GM19397 (cell line): ENCODE measurements around the gene ESR1.
"Not testable (repeated sequence)": the region's sequence is repeated elsewhere in the genome, so short reads cannot be mapped to it uniquely, and the experiment has no call there.

Source experiments
- ATAC-seq: cut with Tn5 transposase; IDR thresholded peaks from one replicate; pipeline ENCODE4 v1.9.1; 2021; ENCODE audit warnings: mild to moderate bottlenecking, moderate library complexity; ENCODE audit not compliant: unreplicated experiment

ESR1 gene

DNA sequence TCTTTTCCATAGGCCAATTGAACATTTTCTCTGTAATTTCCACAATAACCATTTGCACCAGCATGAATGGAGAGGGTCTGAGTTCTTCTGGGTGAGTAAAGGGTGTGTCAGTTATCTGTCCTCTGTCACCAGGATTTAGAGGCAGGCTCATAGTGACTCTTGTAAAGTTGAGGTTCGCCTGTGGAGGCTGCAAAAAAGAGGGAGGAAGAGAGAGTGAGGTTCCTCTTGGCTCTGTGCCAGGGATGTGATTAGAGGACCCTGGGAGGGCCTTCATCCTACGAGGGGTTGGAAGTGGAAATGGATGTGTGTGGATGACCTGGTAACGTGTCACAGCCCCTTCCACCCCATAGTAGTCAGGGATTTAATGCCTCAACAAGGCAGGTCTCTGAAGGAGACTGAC lies 242.0 kb downstream of the ESR1 start:
- no peak for ATAC-seq

DNA sequence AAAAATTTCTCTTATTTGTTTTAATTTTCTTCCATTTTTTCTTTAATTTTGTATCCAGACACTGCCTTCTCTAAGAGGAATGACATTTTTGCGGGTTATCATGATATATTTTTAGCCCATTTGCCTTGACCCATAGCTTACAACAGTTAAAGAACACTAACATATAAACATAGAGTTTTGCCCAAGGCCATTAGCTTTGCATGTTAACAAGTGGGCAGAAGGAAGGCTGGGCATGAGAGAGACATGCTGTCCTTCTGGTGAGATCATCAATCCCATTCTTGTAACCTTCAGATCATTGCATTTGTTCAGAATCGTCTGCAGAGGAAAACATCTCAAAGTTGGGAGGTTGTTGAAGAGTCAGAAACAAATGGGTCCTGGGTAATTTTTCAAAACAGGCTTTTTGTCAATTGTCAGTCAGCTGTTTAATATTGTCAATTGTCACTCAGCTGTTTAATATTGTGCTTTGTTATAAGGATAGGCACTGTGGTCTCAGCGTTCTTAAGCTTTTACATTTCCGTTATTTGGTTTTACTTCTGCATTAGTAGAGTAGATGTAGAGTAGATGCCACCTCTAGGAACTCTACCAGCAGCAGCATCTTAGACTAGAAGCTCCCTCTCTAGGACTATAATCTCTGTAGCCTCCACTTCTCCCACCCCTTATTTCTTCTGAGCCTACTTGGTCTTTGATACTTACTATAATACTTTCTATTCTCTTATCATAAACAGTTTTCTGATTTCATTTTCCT lies 243.1 kb downstream of the ESR1 start:
- ATAC-seq, result no peak

DNA sequence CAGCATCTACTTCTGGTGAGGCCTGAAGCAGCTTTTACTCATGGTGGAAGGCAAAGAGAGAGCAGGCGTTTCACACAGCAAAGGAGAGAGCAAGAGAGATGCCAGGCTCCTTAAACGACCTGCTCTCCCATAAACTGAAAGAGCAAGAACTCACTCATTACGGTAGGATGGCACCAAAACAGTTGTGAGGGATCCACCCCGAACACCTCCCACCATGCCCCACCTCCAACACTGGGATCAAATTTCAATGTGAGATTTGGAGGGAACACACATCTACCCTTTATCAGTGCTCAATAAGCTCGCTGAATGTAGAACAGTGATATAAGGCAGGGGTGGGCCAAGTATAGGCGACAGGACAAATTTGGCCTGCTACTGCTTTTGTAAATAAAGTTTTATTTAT lies 244.6 kb downstream of the ESR1 start:
- no peak for ATAC-seq

DNA sequence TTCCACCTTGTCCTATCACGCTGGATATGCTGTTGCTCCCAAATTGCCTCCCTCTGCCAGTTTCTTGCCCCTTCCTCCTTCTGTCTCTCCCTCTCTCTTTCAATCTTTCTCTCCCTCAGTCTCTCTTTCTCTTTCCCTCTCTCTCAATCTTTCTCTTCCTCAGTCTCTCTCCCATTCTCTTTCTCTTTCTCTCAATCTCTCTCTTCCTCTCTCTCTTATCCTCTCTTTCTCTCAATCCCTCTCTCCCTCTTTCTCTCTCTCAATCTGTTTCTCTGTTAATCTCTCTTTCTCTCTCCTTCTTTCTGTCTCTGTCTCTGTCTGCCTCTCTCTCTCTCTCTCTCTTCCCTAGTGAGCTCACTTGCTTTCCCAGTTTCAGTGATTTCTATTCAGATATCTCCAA lies 245.8 kb downstream of the ESR1 start:
- ATAC-seq, result no peak

DNA sequence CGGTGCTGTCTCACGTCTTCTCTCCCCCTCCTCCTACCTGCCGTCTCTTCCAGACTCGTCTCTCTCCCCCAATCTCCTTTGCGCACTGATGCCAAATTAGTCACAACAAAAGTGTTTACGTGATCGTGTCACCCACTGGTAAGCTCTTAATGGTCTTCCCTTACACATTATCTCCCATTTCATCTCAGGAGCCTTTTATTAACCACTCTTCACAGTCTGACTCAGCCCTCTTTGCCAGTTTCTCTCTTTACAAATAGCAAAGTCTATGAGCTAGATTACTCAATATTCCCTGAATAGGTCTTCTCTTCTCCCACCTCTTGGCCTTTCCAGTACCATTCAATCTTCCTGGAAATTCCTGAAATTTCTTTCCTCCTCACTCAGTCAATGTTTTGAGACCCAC lies 247.0 kb downstream of the ESR1 start:
- ATAC-seq, result no peak

DNA sequence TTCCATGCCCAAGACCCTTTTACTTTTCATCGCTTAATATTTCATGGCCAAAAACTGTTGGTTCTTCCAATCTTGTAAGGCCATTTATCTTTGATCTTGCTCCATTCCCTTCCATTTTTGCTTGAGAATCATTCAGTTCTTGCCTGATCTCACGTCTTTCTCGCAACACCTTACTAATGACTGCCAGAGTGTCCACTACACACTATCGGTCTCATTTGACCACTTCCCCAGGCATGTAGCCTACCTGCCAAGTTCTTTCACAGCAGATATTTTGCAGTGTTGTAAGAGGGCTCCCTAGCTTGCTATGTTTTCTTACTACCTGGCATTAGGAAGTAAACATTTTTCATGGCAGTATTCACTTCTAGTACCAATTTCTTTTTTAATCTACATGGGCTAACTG lies 248.0 kb downstream of the ESR1 start:
- no peak for ATAC-seq

DNA sequence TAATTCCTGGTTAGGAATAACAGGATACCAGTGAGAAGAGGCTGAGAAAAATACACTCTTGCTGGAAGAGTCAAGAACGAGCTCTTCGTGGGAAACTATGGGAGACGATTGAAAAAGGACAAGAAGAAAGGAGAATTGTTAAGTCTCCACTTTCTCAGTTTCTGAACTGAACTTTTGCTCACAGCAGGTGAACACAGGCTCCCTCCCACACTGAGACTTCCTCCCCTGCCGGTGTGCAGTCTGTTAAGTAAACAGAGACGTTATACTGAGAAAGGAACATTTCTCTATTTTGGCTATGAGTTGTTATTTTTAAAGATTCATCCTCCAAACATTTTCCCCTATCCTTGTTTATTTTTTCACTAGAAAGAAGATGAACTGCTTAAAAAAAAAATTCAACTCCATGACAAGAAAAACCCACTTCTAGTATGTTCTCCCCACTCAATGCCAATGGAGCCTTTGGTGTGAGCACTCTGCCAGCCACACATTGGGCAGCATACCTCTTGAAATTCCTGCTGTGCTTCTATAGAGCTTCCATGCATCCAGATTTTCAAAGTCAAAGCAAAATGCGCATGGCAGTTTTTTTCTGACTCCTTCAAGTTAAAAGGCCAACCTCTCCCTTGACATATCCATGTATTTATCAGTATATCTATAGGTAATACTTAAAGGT lies 250.5 kb downstream of the ESR1 start:
- ATAC-seq, result no peak

DNA sequence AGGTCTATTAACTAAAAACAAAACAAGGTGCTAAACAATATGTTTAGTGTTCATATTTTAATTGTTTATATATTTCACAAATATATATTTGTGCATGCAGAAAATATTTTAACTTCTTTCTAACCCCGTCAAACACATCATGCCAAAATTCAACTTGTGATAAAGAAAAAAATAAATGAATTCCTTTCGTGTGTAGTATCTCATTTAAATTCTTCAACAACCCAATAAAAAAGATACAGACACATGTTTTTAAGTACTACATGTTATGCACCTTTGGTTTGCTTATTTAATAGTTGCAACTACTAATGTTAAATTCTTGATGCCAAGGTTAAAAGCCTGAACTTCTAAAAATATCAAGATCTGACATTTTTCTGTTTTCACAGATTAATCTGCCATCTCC lies 252.4 kb downstream of the ESR1 start:
- no peak for ATAC-seq

DNA sequence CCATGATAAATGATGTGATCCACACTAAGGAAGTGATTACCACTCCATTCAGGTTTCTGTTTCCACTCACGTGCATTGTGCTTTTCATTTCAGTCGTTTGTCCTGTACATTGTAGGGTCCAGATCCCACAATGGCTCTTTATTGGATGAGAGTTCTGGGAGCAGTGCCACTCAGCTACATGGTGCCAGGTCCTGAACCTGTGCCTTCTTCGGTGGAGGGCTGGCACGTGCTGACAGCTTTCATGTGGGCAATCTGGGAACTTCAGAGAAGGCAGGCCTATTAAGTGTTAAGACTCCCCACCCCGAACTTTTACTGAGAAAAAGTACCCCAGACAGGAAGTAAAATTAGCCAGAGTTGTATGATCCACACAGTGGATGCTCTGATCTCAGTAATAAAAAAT lies 255.0 kb downstream of the ESR1 start:
- ATAC-seq, result no peak

DNA sequence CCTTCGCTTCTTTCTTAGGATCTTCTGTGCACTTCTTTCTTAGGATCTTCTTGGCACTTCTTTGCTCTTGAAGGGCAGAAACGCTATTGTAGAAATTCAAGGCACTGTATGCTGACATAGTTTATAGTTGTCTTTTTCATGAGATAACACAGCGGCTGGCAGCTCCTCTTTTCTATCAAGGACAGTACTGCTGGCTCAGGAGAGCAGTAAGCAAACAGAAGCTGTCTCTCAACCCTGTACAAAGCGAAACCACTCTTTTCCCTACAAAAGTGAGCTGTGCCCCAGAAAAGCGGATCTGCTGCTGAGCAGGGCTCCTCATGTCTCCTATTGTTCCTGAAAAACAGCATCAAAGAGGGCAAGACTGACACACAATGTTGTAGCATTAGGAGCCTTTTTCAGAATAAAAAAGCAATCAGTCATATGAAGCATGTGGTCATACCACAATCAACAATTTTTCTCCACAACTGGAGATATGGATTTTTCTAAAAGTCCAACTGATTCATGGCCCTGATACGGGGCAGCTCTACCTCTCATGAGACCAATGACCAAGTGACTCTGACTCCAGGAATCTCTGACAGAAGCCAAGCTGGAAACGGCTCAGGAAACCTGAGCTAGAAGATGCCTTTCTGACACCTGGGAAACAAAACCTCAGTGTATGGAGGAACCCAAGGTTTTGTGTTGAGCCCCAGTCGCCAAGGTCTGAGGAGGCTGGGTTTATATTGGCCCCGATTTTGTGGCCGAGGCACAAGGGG lies 255.9 kb downstream of the ESR1 start:
- ATAC-seq, result no peak

DNA sequence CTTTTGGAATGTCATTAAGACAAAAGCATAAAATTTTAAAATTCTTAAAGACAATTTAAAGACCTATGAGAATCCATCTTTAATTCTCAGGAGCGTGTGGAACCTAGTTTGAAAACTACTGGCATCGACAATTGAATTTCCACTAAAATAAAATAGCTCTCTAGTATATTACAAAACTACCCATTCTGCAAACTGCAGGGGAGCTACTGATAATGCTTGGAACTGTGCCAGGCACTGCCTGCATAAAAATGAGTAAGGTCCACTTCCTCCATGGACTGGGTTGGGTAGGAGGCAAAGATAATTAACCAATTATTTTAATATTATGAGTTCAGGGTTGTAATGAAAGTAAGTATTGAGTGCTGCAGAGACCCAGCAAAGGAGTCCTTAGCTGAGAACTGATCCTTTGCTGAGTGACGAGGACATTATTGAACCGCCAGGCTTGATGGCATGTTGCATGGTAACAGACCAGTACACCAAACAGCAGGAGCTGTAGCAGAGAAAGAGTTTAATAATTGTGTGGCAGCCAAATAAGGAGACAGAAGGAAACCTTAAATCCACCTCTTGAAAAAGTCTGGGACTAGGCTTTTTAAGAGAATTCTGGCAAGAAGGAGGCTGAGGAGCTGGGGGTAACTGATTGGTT lies 261.3 kb downstream of the ESR1 start:
- ATAC-seq, result no peak

DNA sequence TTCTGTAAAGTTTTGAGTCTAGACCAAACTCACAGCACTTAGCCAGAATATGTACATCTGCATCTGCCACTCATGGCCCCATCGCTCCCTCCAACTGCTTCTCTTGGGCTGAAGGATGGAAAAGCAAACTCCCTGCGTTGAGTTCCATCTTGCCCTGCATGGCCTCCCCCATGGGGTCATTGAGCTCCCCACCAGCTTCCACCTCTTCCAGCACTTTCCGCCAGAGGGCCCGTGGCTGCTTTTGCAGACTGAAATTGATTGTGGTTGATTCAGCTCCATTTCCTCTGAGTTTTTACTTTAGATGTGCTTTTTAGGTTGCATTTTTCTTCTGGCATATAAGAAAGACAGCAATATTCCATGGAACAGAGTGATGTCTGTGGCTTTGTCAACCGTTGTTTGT lies 263.1 kb downstream of the ESR1 start:
- no peak for ATAC-seq

DNA sequence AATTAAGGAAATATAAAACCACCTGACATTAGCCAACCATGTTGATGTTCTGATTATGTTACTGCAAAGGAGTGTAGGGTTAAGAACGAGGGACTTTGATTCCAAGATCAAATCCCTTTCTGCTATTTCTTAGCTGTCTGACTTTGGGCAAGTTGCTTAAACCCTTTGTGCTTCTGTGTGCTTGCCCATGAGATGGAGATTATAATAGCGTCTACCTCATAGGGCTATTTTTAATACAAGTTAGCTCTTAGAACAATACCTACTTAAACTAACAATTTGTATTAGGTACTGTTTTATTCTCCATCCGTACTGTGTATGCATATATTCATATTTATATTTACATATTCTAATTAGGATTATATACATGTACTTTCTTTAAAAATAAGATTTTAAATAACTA lies 263.8 kb downstream of the ESR1 start:
- ATAC-seq, result no peak

DNA sequence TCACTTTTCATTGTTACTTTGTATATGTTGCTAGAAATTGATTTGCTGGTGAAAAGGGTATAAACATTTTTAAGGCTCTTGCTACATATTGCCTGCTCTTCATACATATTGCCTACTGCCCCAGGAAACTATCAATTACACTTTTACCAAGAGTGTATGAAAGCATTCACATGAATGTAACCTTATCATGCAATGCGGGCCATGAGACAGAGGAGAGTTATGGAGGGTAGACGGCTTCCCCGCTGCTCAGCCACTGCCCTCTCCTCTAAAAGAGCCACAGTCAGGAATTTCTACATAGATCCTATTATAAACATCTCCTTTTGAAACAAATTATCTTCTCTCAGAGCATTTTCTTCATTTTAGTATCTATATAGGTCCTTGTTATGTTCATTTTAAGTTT lies 264.4 kb downstream of the ESR1 start:
- no peak for ATAC-seq

DNA sequence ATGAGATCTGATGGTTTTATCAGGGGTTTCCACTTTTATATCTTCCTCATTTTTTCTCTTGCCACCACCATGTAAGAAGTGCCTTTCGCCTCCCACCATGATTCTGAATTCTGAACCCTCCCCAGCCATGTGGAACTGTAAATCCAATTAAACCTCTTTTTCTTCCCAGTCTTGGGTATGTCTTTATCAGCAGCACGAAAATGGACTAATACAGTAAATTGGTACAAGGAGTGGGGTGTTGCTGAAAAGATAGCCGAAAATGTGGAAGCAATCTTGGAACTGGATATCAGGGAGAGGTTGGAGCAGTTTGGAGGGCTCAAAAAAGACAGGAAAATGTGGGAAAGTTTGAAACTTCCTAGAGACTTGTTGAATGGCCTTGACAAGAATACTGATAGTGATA lies 268.8 kb downstream of the ESR1 start:
- not testable (repeated sequence) for ATAC-seq

DNA sequence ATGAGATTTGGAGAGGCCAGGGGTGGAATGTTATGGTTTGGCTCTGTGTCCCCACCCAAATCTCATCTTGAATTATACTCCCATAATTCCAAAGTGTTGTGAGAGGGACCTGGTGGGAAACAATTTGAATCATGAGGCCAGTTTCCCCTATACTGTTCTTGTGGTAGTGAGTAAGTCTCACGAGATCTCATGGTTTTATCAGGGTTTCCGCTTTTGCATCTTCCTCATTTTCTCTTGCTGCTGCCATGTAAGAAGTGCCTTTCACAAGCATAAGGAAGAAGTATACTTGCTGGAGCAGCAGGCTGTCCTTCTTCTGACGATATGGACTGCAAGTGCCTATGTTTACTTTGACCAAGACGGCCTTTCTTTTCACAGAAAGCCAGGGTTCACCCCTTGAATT lies 270.5 kb downstream of the ESR1 start:
- ATAC-seq, result no peak

DNA sequence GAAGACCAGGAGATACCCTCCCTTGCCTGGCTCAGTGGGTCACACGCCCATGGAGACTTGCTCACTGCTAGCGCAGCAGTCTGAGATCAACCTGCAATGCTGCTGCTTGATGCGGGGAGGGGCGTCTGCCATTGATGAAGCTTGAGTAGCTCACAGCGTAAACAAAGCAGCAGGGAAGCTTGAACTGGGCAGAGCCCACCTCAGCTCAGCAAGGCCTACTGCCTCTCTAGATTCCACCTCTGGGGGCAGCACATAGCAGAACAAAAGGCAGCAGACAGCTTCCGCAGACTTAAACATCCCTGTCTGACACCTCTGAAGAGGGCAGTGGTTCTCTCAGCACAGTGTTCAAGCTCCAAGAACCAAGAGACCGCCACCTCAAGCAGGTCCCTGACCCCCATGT lies 271.3 kb downstream of the ESR1 start:
- no peak for ATAC-seq

DNA sequence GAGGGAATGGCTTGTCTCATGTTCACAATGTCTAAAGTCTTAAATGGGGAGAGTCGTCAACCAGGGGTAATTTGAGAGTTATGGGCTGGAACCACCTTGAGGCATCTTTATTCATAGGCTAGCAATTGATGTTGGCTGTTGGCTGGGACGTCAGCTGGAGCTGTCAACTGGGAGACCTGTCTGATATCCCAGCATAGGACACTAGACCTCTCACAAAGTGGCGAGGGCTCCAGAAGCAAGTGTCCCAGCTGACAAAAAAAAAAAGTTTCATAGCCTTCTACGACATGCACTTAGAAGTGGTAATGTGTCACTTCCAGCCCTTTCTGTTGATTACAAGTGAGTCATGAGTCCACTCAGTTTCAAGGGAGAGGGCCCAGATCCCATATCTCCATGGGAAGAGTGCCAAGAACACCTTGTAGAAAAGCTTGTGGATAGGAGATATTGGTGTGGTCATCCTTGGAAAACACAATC lies 278.0 kb downstream of the ESR1 start:
- no peak for ATAC-seq

DNA sequence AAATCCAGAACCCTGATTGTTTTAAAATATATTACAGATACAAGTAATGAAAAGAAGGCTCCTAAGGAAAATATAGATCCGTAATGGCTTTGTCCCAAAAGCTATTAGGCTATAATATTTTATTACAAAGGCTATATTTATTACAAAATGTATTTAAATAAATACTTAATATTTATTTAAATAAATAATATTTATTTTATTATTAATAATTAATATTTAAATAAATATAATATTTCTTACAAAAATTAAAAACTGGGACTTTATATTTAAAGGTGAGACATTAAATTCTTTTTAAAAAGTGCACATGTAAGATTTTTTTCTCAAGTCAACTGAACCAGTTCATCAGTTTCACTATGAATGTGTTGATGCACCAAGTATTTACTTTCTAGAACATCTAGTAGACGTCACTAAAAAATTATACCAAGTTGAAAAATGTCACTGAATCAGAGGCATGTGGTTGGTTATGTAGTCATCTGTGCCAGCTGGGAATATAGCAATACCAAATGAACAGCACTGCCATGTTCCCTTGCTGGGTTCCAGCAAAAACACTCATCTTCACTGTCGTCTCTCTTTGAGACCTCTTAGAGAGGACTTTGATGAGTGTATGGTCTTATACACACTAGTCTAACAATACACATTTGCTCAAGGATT lies 278.9 kb downstream of the ESR1 start:
- no peak for ATAC-seq

DNA sequence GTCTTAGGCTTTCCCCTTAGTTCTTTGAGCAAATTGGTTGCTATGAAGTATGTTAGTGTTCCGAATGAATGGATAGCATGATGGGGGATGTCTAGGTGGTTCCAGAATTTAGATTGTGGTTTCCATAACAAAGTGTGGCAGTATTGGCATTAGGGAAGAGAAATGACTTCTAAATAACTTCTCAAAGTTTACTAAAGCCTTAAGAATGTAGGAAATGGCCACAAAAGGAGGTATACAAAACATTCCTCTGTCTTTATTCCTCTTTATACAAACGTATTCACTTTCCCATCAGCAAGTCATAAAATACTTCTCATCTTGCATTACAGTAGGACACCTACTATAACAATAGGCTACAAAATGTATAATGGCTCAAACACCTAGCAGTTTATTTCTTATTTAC lies 279.6 kb downstream of the ESR1 start:
- no peak for ATAC-seq

DNA sequence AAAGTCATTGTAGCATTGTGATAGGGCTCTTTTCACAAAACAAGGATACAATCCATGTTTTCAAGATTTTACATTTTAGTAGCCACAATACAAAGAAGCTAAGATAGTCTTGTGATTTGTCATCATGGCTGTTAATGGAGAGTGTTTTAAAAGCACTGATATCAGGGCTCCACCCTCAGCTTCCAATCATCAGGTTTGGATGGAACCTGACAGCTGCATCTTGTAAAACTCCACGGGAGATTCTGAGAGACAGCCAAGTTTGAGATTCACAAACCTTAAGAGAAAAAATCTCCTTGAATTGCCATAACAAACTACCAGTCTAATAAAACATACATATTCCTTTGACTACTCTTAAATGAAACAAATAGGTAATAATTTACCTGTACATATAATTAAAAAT lies 280.2 kb downstream of the ESR1 start:
- no peak for ATAC-seq
